GM12801 (cell line): Measurements from ENCODE around the gene ACVRL1.

Source experiments
- TF ChIP-seq, protein P1 (sequence below): IDR thresholded peaks from one replicate; pipeline ENCODE4 v1.5.1; 2011; ENCODE audit warnings: control low read depth; ENCODE audit not compliant: insufficient read length; ENCODE audit errors: extremely low read depth

Gene ACVRL1

DNA sequence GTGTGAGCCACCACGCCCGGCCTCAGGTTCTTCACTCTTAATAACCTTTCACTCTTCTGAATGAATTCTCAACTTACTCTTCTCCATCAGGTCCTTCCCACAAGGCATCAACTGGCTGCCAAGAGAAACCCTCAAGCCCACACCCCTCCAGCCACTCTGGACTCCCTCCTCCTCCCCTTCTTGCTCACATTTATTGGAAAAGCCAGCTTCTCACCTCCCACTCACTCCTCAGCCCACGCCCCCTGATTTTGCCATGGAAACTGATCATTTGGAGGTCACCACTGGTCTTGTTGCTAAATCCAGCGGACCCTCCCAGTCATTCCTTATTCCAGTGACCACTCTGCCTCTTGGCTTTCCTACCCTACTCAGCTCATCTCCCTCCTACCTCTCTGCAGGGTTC is 26.8 kb downstream of the ACVRL1 start:
- TF ChIP-seq, protein P1, sequence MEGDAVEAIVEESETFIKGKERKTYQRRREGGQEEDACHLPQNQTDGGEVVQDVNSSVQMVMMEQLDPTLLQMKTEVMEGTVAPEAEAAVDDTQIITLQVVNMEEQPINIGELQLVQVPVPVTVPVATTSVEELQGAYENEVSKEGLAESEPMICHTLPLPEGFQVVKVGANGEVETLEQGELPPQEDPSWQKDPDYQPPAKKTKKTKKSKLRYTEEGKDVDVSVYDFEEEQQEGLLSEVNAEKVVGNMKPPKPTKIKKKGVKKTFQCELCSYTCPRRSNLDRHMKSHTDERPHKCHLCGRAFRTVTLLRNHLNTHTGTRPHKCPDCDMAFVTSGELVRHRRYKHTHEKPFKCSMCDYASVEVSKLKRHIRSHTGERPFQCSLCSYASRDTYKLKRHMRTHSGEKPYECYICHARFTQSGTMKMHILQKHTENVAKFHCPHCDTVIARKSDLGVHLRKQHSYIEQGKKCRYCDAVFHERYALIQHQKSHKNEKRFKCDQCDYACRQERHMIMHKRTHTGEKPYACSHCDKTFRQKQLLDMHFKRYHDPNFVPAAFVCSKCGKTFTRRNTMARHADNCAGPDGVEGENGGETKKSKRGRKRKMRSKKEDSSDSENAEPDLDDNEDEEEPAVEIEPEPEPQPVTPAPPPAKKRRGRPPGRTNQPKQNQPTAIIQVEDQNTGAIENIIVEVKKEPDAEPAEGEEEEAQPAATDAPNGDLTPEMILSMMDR: no peak

DNA sequence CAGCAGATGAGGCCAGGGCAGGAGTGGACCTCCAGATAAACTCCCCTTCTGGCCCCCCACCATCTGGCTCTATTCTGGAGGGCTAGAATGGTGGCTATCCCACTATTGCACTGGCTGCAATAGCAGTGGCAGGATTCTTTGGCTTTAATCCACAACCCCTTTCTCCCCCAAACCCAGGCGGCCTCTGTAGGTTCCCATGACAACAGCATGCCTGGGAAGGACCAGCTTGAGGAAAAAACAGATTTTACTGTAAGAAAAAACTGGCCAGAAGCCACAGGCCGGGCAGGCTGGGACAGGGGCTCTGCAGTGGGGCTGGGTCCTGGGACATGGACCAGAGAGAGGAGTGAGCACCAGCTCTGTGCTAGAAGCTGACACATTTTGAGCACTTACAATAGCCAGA is 30.6 kb downstream of the ACVRL1 start:
- TF ChIP-seq, protein P1: no peak

DNA sequence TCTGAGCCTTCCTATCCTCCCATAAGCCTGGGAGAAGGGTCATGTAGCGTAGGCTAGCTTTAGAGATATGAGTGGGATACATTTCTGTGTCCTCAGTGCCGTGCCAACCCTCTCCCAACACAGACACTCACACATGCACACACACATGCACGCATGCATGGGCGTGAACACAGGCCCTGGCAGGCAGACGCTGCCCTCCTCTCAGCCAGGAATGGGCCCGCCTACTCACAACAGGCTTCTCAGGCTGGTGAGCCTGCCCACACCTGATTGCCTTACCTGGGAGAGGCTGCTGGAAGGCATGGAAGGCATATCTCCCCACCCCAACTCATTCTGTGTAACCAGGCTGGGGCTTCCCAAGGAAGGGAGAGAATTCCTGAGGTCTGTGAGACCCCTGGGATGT is 31.4 kb downstream of the ACVRL1 start:
- TF ChIP-seq, protein P1: no peak

DNA sequence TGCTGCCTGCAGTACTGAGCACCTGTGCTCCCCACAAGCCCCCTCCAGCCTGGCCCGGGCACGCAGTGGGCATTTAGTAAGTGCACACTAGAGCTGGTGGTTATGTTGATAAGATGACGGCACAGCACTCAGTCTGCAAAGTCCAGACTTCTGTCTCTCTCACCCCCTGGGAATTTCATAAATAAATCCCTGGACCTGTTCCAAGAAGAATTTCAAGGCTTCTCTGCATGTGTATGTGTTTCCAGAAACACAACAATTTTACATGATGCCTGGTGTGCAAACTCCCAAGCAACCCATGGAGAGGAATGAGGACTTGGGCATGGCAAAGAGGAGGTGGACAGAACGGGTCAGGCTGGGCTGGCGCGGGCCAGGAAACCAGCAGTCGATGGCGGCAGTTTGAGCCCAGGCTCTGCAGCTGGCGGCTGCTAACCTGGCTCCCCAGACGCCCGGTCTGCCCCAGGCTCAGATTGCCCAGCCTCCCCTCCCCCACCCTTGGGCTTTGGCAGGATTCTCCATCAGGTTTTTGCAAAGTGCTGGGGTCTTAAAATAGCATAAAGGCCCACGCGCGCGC is 33.8 kb downstream of the ACVRL1 start:
- TF ChIP-seq, protein P1: no peak

DNA sequence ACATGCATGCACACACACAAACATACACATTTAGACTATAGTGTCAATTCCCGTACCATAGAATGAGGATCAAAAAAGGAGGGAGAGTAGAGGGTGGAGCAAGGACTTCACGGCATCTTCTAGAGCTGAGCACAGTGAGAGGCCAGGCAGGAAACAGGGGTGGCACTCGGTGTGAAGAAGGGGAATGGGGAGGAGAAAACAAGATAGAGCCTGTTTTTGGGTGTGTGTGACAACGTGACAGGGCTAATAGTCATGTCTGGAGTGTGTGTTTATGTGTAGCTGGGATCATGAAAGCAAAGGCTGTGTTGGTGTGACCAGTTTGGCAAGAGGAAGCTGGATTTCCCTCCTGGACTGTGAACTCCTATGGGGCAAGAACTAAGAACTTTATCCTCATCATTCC is 34.3 kb downstream of the ACVRL1 start:
- TF ChIP-seq, protein P1: no peak

DNA sequence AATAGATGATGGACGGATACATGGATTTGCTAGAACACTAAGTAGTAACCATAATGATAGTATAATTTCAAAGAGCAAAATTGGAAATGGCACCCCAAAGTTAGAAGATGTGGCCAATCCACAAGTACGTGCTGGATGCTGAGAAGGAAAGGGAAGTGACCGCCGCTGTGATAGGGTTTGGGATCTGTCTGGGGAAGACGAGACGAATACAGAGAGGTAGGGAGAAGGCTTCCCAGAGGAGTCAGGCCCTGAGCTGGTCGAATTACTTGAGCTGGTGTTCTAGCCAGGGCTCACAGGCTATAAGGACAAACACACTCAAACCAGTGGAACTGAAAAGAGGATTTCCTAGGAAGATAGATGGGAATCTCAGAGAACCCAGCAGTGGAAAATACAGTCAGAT is 34.8 kb downstream of the ACVRL1 start:
- TF ChIP-seq, protein P1: no peak

DNA sequence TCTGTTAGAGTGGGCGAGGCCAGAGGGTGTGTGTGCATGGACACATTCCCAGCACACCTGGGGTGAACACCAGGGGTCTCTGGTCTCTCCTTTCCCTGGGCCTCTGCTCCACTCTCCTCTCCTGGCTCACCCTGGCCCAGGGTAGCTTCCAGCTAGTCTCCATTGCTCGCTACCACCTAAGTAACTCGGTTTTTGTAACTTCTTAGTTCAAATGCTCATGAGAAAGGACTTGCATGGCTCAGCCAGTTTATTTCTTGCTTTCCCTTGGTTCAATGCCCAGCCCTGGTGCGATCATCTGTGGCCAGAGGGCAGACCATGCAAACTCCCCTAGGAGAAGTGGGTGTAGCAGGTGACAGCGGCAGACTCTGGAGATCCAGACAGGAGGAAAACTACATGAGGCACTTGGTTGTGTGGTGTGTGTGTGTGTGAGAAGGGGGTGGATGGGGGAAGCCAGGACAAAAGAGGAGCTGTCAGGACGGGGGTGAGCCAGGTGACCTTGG is 35.2 kb downstream of the ACVRL1 start:
- TF ChIP-seq, protein P1: no peak
